ENCODE results near the gene C4orf33.
"Not testable (repeated sequence)": the region's sequence is repeated elsewhere in the genome, so short reads cannot be mapped to it uniquely, and the experiment has no call there.

Gene C4orf33

DNA sequence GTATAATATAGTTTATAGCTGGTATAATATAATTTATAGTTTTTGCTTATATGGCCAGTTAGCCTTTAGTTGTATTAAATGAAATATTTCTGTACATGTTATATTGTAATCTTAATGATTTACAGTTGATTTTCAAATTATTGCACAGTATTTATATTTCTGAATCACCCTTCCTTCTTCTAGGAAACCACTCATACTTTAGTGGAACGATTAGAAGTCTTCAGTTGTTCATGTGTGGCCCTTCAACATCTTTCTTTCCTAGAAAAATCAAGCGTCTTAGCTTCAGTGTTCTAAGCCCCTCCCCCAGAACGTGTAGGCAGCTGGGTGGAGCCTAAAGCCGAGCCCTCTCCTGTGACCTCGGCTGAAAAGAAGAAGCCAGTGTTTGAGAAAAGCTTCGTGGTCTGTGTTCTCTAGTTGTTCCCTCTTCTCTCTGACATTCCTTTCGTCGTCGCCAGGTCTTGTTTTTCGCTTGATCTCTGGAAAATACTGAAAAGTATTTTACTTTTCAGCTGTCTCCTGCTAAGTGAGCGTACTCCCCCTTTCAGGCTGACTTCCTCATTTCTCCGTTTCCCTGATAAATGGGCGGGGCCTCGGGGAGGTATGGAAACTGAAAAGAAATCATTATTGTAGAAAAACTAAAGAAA is at the start of gene C4orf33:
Gene C4orf33 (plus strand): TSS at position 342 of the 644 bp plus-strand sequence. CDS start 6,459 bp downstream, outside the sequence.
- no peaks in the 10 kb centered on the region for H3K36me3 ChIP-seq (ENCODE audit: control insufficient read depth, insufficient read depth, low read length)
- H3K9ac ChIP-seq (ENCODE audit: low read length): peak within 1 kb of the TSS; percentile 76
- no peaks in the 10 kb centered on the region for H3K27me3 ChIP-seq (ENCODE audit: control insufficient read depth, insufficient read depth, low read length)
- H3K4me1 ChIP-seq (ENCODE audit: control insufficient read depth, insufficient read depth, low read length): peaks cover 7% of the 10 kb centered on the region
- peak within 1 kb of the TSS; percentile 81 for H3K27ac ChIP-seq (ENCODE audit: low read depth, low read length)
- H3K4me3 ChIP-seq (ENCODE audit: low read length): peak within 1 kb of the TSS; percentile 85

- H3K4me1 ChIP-seq (ENCODE audit: control insufficient read depth, insufficient read depth, low read length): no peaks in the 10 kb centered on the region
- H3K4me3 ChIP-seq (ENCODE audit: low read length): no peak overlapping the region
- H3K27ac ChIP-seq (ENCODE audit: low read depth, low read length): no peak overlapping the region
- no peaks in the 10 kb centered on the region for H3K27me3 ChIP-seq (ENCODE audit: control insufficient read depth, insufficient read depth, low read length)
- no peak overlapping the region for H3K9ac ChIP-seq (ENCODE audit: low read length)
- peaks cover 3% of the 10 kb centered on the region for H3K36me3 ChIP-seq (ENCODE audit: control insufficient read depth, insufficient read depth, low read length)
These were observed 36.9 kb upstream of the C4orf33 start for GRCh38 chr4:129059028-129059427.

GRCh38 chr4:129062580-129062979 is 33.4 kb upstream of the C4orf33 start:
- H3K9ac ChIP-seq (ENCODE audit: low read length): no peak overlapping the region
- H3K4me1 ChIP-seq (ENCODE audit: control insufficient read depth, insufficient read depth, low read length): no peaks in the 10 kb centered on the region
- no peaks in the 10 kb centered on the region for H3K27me3 ChIP-seq (ENCODE audit: control insufficient read depth, insufficient read depth, low read length)
- H3K36me3 ChIP-seq (ENCODE audit: control insufficient read depth, insufficient read depth, low read length): peaks cover 3% of the 10 kb centered on the region
- no peak overlapping the region for H3K27ac ChIP-seq (ENCODE audit: low read depth, low read length)
- no peak overlapping the region for H3K4me3 ChIP-seq (ENCODE audit: low read length)

- Histone ChIP-seq H3K27me3 (ENCODE audit: control insufficient read depth, insufficient read depth, low read length) (no peaks in the 10 kb centered on the region), H3K36me3 (ENCODE audit: control insufficient read depth, insufficient read depth, low read length) (peaks cover 3% of the 10 kb centered on the region), H3K4me1 (ENCODE audit: control insufficient read depth, insufficient read depth, low read length) (no peaks in the 10 kb centered on the region), H3K9ac (ENCODE audit: low read length) (no peak overlapping the region), H3K27ac (ENCODE audit: low read depth, low read length) (no peak overlapping the region), H3K4me3 (ENCODE audit: low read length) (no peak overlapping the region)
These were observed 32.3 kb upstream of the C4orf33 start for GRCh38 chr4:129063640-129064039.

GRCh38 chr4:129064717-129065116 is 31.2 kb upstream of the C4orf33 start:
- H3K4me1 ChIP-seq (ENCODE audit: control insufficient read depth, insufficient read depth, low read length): no peaks in the 10 kb centered on the region
- no peaks in the 10 kb centered on the region for H3K27me3 ChIP-seq (ENCODE audit: control insufficient read depth, insufficient read depth, low read length)
- no peak overlapping the region for H3K9ac ChIP-seq (ENCODE audit: low read length)

DNA sequence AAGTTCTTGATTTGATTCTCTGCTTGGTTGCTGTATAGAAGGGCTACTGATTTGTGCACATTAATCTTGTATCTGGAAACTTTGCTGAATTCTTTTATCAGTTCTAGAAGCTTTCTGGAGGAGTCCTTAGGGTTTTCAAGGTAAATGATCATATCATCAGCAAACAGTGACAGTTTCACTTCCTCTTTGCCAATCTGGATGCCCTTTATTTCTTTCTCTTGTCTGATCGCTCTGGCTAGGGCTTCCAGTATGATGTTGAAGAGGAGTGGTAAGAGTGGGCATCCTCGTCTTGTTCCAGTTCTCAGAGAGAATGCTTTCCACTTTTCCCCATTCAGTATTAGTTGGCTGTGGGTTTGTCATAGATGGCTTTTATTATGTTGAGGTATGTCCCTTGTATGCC is 26.4 kb upstream of the C4orf33 start:
- H3K27me3 ChIP-seq (ENCODE audit: control insufficient read depth, insufficient read depth, low read length); H3K27ac ChIP-seq (ENCODE audit: low read depth, low read length); H3K4me3 ChIP-seq (ENCODE audit: low read length); H3K4me1 ChIP-seq (ENCODE audit: control insufficient read depth, insufficient read depth, low read length); H3K36me3 ChIP-seq (ENCODE audit: control insufficient read depth, insufficient read depth, low read length); H3K9ac ChIP-seq (ENCODE audit: low read length): not testable (repeated sequence)

More at GRCh38 chr4:129064717-129065116, 31.2 kb upstream of the C4orf33 start:
- Histone ChIP-seq H3K36me3 (ENCODE audit: control insufficient read depth, insufficient read depth, low read length) (peaks cover 3% of the 10 kb centered on the region), H3K27ac (ENCODE audit: low read depth, low read length) (no peak overlapping the region), H3K4me3 (ENCODE audit: low read length) (no peak overlapping the region)

DNA sequence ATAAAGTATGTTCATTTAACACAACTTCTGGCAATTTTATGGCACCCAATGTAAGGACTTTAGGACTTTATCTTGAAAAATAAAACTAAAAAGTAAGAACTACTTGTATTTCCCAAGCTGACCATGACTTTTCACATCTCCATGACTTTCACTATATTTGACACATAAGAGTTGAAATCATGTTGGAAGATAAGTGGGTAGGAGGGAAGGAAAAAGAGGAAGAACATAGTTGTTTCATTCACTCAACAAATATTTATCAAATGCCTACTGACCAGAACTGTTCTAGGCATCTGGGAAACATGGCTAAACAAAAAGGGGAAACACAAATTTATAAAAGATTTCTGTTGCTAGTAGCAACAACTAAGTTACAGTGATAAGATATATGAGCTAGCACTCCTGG is 18.6 kb upstream of the C4orf33 start:
- H3K27me3 ChIP-seq (ENCODE audit: control insufficient read depth, insufficient read depth, low read length): no peaks in the 10 kb centered on the region
- H3K4me1 ChIP-seq (ENCODE audit: control insufficient read depth, insufficient read depth, low read length): no peaks in the 10 kb centered on the region
- no peak overlapping the region for H3K27ac ChIP-seq (ENCODE audit: low read depth, low read length)
- H3K36me3 ChIP-seq (ENCODE audit: control insufficient read depth, insufficient read depth, low read length): peaks cover 5% of the 10 kb centered on the region
- no peak overlapping the region for H3K4me3 ChIP-seq (ENCODE audit: low read length)
- no peak overlapping the region for H3K9ac ChIP-seq (ENCODE audit: low read length)

GRCh38 chr4:129080129-129080528 is 15.8 kb upstream of the C4orf33 start:
- Histone ChIP-seq H3K9ac (ENCODE audit: low read length) (no peak overlapping the region), H3K27ac (ENCODE audit: low read depth, low read length) (no peak overlapping the region), H3K27me3 (ENCODE audit: control insufficient read depth, insufficient read depth, low read length) (no peaks in the 10 kb centered on the region), H3K4me1 (ENCODE audit: control insufficient read depth, insufficient read depth, low read length) (no peaks in the 10 kb centered on the region), H3K36me3 (ENCODE audit: control insufficient read depth, insufficient read depth, low read length) (peaks cover 5% of the 10 kb centered on the region), H3K4me3 (ENCODE audit: low read length) (no peak overlapping the region)

- Histone ChIP-seq H3K4me1 (ENCODE audit: control insufficient read depth, insufficient read depth, low read length) (no peaks in the 10 kb centered on the region), H3K9ac (ENCODE audit: low read length) (no peak overlapping the region), H3K27ac (ENCODE audit: low read depth, low read length) (no peak overlapping the region), H3K36me3 (ENCODE audit: control insufficient read depth, insufficient read depth, low read length) (peaks cover 5% of the 10 kb centered on the region), H3K4me3 (ENCODE audit: low read length) (no peak overlapping the region), H3K27me3 (ENCODE audit: control insufficient read depth, insufficient read depth, low read length) (no peaks in the 10 kb centered on the region)
These were observed 13.7 kb upstream of the C4orf33 start for GRCh38 chr4:129082302-129082701.

DNA sequence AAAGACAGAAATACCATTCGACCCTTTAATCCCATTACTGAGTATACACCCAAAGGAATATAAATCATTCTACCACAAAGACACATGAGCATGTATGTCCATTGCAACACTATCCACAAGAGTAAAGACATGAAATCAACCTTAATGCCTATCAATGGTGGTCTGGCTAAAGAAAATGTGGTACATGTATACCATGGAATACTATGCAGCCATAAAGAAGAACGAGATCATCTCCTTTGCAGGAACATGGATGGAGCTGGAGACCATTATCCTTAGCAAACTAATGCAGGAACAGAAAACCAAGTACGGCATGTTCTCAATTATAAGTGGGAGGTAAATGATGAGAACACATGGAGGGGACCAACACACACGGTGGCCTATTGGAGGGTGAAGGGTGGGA is 10.5 kb upstream of the C4orf33 start:
- Histone ChIP-seq H3K4me1 (ENCODE audit: control insufficient read depth, insufficient read depth, low read length) (no peaks in the 10 kb centered on the region), H3K4me3 (ENCODE audit: low read length) (no peak overlapping the region), H3K9ac (ENCODE audit: low read length) (no peak overlapping the region), H3K36me3 (ENCODE audit: control insufficient read depth, insufficient read depth, low read length) (no peaks in the 10 kb centered on the region), H3K27ac (ENCODE audit: low read depth, low read length) (no peak overlapping the region), H3K27me3 (ENCODE audit: control insufficient read depth, insufficient read depth, low read length) (no peaks in the 10 kb centered on the region)

GRCh38 chr4:129087516-129087915 is 8.4 kb upstream of the C4orf33 start:
- H3K4me3 ChIP-seq (ENCODE audit: low read length): no peak overlapping the region
- H3K27ac ChIP-seq (ENCODE audit: low read depth, low read length): no peak overlapping the region
- H3K27me3 ChIP-seq (ENCODE audit: control insufficient read depth, insufficient read depth, low read length): no peaks in the 10 kb centered on the region
- no peaks in the 10 kb centered on the region for H3K4me1 ChIP-seq (ENCODE audit: control insufficient read depth, insufficient read depth, low read length)
- H3K9ac ChIP-seq (ENCODE audit: low read length): no peak overlapping the region
- no peaks in the 10 kb centered on the region for H3K36me3 ChIP-seq (ENCODE audit: control insufficient read depth, insufficient read depth, low read length)

- H3K27ac ChIP-seq (ENCODE audit: low read depth, low read length): peak overlapping the region; percentile 89
- H3K9ac ChIP-seq (ENCODE audit: low read length): peak overlapping the region; percentile 85
- H3K27me3 ChIP-seq (ENCODE audit: control insufficient read depth, insufficient read depth, low read length): no peaks in the 10 kb centered on the region
- H3K36me3 ChIP-seq (ENCODE audit: control insufficient read depth, insufficient read depth, low read length): no peaks in the 10 kb centered on the region
- H3K4me3 ChIP-seq (ENCODE audit: low read length): peak overlapping the region; percentile 92
- H3K4me1 ChIP-seq (ENCODE audit: control insufficient read depth, insufficient read depth, low read length): peaks cover 7% of the 10 kb centered on the region
These were observed 3.2 kb upstream of the C4orf33 start for GRCh38 chr4:129092631-129093190.

Measured in rectal smooth muscle tissue (tissue), 1 donor.